GM19397 (cell line): Measurements from ENCODE around the gene IFITM10.
"Not testable (repeated sequence)": the region's sequence is repeated elsewhere in the genome, so short reads cannot be mapped to it uniquely, and the experiment has no call there.

Experiments
- ATAC-seq: cut with Tn5 transposase; IDR thresholded peaks from one replicate; pipeline ENCODE4 v1.9.1; 2021; ENCODE audit warnings: mild to moderate bottlenecking, moderate library complexity; ENCODE audit not compliant: unreplicated experiment

IFITM10 gene

DNA sequence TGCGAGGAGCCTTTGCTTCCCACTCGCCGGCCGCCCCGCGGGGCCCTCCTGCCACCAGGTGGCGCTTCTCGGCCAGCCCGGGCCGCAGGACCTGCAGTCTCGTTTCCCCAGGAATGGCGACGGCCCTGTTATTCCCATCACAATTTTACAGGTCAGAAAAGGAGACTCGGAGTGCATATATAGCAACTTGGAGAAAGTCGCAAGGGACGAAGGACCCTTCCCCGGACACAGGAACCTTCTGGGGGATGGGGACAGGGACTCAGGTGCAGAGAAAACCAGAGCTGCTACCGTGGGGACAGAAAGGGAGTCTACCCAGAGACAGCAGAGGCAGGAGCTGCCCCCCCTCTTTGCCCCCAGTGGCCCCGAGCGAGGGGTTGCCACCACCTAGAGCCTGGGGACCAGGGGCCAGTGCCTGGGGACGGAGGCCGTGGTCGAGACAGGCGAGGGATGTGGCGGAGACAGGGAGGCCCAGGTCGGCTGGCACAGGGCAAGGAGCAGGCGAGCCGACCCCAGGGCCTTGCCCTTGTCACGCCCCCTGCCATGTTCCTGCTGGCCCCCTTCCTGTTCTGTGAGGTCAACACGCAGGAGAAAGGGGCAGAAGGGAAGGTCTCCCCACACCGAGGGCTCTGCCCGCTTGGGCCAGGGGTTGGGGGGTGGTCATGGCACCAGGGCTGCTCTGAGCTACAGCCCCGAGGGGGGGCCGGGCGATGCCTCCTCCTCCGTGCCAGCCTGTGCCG, 56.9 kb downstream of the IFITM10 start:
- ATAC-seq, result no peak

DNA sequence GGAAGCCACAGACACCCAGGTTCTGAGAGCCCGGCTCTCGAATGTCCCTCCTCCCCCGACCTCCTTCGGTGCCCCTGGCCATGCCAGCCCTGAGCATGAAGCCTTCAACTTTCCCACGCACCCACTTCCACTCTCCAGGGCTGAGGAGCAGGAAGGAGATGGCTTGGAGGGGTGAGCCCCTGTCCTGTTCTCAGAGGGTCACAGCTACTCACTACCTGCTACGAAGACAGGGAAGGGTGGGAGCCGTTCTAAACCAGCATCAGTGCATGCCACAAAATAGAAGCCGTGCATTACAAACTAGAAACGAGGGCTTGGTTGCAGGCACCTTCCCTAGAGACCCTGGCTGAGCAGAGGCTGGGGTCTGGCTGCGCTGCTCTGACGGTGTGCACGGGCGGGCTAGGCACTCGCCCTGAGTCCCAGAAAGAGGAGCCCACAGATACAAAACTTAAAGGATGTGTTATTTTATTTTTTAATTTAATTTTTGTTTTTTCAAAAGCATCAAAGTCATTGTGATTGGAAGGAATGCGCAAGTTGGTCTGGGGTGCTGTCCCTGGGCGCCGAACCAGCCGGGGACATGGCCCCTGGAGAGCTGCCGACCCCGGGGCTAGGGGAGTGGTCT, 57.6 kb downstream of the IFITM10 start:
- ATAC-seq, result no peak

DNA sequence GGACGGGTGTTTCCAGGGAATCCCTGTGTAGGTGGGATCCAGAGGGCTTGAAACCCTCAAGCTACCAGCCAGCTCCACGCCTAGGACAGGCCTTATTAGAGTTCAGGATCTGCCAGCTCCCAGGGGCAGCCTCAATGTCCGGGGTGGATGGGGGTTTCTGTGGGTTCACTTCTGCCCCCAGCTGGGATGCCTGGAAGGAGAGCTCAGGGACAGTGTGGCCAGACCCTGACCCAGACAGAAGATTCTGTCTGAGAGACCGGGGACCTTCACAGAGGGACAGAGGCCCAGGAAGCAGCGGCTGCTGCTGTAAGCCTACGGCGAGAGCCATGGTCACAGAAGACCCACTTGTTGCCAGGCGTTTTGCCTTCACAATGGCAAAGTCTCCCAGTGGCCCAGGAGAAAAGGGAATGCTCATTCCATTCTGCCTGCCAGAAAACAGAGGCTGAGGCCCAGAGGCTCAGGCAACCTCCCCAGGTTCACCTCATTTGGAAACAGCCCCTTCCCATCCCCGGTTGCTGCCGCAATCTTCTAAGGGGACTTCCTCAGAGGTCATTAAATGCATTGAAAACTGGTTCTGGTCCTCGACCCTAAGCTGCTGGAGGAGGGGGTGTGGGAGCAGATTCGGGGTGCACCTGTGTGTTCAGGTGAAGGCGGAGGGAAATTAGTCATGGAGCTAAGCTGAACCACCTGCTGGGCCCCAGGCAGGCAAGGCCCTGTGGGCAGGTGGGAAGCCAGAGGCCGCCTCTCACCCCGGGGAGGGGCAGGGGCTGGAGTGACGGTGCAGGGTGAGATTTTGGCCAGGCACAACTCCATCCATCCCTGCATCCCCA, 58.3 kb downstream of the IFITM10 start:
- no peak for ATAC-seq

DNA sequence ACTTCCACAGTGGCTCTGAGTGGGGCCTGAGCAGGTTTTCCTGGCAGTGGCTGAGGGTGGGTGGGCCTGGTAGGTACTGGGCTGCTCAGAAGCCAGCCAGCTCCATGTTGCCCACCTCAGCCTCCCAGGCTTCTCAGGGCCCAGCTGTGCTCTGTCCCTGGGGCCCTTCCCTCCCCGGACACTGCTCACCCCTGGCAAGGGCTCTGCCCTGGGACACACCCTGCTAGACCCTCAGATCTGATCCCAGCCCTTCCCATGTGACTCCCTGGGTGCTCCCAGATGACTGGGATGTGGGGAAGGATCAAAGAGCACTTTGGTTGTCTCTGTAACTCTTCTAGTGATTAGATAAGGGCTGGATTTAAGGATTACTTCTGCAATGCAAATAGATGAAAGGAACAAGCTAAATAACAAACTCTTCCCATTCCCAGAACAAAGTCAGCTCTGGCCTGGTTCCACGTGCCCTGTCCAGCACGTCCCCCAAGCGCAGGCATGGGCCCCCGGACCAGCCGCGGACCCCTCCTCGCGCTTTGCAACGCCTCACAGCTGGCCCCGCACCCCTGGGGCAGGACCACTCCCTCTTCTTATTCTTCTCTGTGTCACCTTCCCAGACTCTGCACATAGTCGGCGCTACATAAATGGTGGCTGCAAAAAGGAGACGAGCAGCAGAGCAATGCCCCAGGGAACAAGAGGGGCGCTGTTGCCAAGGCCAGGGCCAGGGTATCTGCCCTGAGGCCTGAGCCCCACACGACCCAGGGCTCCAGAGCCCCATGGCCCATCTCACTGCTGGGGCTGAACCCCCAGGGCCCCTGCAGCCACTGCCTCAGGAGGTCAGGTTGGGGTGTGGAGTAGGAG, 59.1 kb downstream of the IFITM10 start:
- ATAC-seq, result no peak

DNA sequence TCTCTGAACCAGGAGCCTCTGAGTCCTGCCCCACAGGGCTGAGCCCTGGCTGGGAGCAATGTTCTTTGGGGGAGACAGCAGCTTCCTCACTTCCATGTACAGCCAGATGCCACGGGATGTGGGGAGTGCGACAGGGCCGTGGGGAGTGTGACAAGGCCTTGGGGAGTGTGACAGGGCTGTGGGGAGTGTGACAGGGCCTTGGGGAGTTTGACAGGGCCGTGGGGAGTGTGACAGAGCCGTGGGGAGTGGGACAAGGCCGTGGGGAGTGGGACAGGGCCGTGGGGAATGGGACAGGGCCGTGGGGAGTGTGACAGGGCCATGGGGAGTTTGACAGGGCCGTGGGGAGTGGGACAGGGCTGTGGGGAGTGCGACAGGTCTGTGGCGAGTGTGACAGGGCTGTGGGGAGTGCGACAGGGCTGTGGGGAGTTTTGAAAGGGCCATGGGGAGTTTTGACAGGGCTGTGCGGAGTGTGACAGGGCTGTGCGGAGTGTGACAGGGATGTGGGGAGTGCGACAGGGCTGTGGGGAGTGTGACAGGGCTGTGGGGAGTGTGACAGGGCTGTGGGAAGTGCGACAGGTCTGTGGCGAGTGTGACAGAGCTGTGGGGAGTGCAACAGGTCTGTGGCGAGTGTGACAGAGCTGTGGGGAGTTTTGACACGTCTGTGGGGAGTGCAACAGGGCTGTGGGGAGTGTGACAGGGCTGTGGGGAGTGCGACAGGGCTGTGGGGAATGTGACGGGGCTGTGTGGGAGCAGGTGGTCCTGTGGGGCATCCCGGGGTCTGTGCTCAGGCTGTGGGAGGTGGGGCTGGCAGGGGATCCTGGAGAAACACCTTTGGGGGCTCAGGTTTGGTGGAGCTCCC, 60.0 kb downstream of the IFITM10 start:
- no peak for ATAC-seq

DNA sequence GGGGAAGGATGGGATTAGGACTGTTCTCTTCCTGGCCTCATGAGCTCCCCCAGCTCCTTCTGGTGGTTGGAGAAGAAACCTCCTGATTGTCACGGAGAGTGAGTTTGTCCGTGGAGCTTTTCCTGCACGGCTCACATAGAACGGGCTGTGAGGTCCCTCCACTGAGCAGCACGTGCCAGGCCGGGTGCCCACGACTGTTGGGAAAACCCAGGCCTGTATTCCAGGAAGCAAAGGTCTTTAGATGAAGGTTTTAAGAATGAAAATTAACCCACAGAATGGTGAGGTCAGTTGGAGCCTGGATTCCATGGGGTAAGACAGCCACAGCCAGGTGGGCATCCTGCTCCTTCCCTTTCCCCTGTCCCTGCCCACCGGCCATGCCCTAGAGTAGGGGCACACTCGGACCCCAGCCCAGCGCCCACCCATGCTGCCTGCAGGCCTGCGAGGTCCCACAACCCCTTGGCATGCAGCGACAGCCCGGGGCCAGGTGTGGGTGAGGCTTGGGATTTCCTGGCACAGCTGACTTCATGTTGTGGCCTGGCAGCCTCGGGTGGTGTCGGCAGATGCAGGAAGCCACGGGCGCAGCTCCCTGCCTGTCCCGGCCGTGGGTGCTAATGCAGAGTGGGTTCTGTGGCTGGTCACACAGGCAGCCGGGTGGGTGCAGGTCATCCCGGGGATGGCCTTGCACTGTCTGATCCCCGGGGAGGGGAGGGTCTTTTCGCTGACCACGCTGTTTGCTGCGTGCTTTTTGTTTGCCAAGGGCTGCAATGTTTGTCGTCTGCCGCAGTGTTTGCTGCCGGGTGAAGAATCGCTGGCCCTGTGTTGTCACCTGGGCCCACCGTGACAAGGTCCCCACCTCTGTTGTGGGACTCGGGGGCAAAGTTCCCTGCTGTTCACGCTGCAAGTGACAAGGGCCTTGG, 60.9 kb downstream of the IFITM10 start:
- ATAC-seq, result not testable (repeated sequence)

DNA sequence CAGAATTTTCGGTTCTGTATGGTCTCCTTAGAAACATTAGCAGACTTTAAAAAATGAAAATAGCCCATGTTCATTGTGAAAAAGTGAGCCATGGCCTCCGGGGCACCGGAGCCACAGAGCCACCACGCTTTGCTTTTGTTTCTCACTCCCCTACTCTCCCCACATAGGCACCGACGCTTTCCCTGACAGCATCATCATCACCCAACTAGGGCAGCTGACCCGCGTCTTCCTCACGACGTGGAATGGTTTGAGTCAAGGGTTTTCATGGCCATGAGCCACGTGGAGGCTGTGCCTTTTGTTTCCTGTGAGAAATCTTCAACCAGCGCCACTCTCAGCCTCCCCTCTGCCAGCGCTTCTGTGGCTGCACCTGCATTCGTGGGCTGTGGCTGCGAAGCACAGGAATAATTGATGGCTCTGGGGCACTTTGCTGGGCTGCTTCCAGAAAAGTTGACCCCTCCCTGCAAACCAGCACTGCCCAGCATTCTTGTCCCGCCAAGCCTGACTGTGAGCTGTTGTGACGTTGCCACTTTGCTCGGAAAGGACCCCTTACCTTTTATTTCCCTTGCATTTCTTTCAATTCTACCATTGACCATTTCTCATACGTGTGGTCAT, 62.0 kb downstream of the IFITM10 start:
- not testable (repeated sequence) for ATAC-seq

DNA sequence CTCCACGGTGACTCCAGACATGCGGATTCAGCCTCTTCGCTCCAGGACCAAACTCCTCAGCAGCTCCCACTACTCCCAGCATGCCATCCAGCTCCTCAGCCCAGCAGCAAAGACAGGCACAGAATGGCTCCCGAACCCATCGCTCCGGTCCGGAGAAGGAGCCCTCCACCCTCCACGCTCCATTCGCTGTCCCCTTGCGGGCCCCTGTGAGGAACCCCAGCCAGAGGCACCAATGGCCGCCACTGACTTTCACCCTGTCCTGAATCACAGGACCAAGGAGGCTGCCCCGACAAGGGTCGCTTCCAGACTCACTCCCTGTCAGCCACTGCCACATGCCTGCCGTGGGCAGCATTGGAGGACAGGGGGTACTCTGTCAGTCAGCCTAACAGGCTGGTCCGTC, 64.2 kb downstream of the IFITM10 start:
- ATAC-seq, result not testable (repeated sequence)

DNA sequence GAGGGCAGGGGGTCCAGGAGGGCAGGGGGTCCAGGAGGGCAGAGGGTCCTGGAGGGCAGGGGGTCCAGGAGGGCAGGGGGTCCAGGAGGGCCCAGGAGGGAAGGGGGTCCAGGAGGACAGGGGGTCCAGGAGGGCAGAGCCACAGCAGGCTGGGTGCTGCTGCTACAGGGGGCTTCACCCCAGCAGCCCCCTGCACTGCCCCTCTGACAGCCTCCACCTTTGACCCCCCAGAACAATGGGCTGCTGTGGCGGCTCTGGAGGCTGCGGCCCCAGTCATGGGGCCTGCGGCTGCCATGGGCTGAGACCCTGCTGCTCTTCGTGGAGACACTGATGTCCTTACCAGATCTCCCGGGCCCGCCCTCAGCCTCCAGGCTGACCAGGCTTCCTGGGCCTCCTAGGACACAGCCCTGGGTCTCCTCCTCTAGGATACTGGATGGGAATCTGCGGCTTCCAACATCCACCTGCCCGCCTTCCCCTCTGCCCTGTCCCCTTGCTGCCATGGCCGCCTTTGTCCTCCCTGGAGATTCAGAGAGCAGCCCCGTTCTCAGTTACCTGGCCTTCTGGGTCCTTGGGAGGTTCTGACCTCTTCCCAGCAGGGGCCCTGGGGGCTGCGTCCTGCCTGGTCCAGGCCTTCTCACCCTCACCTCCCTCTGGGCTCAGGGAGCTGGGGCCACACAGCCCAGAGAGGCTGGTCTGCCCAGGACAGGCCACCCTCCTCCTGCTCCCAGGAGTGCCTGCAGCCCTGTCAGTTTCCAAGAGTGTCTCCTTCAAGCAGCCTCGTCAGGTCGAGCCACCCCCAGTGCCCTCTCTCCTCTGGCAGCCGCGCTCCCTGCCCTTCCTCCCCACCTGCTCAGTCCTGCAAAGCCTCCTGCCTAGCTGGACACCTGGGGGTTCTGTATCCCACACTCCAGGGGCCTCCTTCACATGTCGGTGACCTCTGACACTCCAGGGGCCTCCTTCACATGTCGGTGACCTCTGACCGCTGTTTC, 65.2 kb downstream of the IFITM10 start:
- not testable (repeated sequence) for ATAC-seq

DNA sequence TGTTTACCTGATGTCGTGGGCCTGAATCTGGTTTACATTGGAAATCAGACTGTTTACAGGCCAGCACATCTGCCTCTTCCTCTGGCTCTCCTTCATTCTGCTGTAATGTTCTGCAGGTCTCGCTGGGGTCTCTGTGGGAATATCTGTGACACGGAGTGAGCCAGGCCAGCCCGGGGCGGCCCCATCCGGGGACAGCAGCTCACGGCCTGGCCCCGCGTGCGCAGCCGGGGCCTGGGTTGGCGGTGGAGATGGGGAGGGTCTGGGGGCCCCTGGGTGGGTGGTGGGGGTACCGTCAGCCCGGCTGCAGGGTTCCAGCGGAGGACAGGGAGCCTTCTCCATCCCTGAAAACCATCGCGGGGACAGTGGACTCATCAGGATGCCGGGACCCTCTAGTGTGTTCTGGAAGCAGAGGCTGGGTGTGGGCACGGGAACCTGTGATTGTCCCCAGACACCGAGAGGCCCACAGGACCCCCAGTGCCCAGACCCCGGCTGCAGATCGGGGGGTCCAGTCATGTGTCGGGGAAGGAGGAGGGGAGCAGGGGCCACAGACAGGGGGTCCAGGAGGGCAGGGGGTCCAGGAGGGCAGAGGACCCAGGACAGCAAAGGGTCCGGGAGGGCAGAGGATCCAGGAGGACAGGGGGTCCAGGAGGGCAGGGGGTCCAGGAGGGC, 66.4 kb downstream of the IFITM10 start:
- ATAC-seq, result not testable (repeated sequence)

DNA sequence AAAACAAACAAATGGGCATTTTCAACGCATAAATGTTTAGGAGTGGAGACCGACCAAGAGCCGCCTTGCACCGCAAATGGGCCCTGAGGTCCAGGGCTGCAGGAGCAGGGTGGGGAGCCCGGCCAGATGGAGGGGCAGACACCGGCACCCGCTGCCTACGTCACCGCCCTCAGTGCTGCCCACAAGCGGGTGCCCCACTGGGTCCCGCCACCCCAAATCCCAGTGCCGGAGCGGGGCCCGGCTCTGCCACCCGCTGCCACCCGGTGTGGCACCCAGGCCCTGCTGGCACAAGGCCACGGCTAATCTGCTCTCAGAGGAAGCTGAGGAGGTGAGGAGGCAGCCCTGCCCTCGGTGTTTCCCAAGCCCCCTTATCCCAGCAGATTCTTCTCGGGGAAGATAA, 67.2 kb downstream of the IFITM10 start:
- ATAC-seq, result not testable (repeated sequence)
